Measurements from ENCODE around the gene KRTAP5-8. TPM values are rescaled to one million over a fixed set of nuclear protein-coding genes. Genes with fewer than 3 reads are reported as not detected.

Gene KRTAP5-8
- total RNA-seq, 1 donor from 2014 or later, result not detected

- Histone ChIP-seq H3K4me3 (no peak overlapping the region), H3K36me3 (peaks cover 49% of the 10 kb centered on the region), H3K27ac (no peak overlapping the region), H3K9me3 (peaks cover 6% of the 10 kb centered on the region), H3K4me1 (no peaks in the 10 kb centered on the region), H3K27me3 (ENCODE audit: low read depth) (no peaks in the 10 kb centered on the region)
- no peak for ATAC-seq
- DNase-seq, result no peak
- intact Hi-C loops (cut with DNase I), result no loop called here
- no peak for TF ChIP-seq CTCF (IDR thresholded peaks at IDR 0.05)
Measured at GRCh38 chr11:71502871-71503435, 34.9 kb upstream of the KRTAP5-8 start.

- no peak for TF ChIP-seq CTCF (IDR thresholded peaks at IDR 0.05)
- Histone ChIP-seq H3K4me1 (no peaks in the 10 kb centered on the region), H3K27ac (peak overlapping the region; percentile 37), H3K36me3 (peaks cover 33% of the 10 kb centered on the region), H3K27me3 (ENCODE audit: low read depth) (no peaks in the 10 kb centered on the region), H3K4me3 (peak overlapping the region; percentile 2), H3K9me3 (peaks cover 12% of the 10 kb centered on the region)
- intact Hi-C loops (cut with DNase I), result no loop called here
- DNase-seq (no peak), ATAC-seq (no peak)
Measured at GRCh38 chr11:71504531-71504930, 33.3 kb upstream of the KRTAP5-8 start.

GRCh38 chr11:71505001-71505400 is 32.8 kb upstream of the KRTAP5-8 start:
- DNase-seq (no peak), ATAC-seq (no peak)
- Histone ChIP-seq H3K27me3 (ENCODE audit: low read depth) (no peaks in the 10 kb centered on the region), H3K9me3 (peaks cover 17% of the 10 kb centered on the region), H3K4me1 (no peaks in the 10 kb centered on the region), H3K4me3 (no peak overlapping the region), H3K36me3 (peaks cover 28% of the 10 kb centered on the region), H3K27ac (no peak overlapping the region)
- TF ChIP-seq CTCF (IDR thresholded peaks at IDR 0.05), result no peak
- intact Hi-C loops (cut with DNase I), result no loop called here

GRCh38 chr11:71505781-71506180 is 32.0 kb upstream of the KRTAP5-8 start:
- TF ChIP-seq CTCF (IDR thresholded peaks at IDR 0.05), result no peak
- DNase-seq (no peak), ATAC-seq (no peak)
- H3K36me3 ChIP-seq, result peaks cover 20% of the 10 kb centered on the region
- peaks cover 18% of the 10 kb centered on the region for H3K9me3 ChIP-seq
- no peaks in the 10 kb centered on the region for H3K27me3 ChIP-seq (ENCODE audit: low read depth)
- intact Hi-C loops (cut with DNase I), result no loop called here
- H3K4me3 ChIP-seq, result no peak overlapping the region
- no peak overlapping the region for H3K27ac ChIP-seq
- H3K4me1 ChIP-seq, result no peaks in the 10 kb centered on the region

DNA sequence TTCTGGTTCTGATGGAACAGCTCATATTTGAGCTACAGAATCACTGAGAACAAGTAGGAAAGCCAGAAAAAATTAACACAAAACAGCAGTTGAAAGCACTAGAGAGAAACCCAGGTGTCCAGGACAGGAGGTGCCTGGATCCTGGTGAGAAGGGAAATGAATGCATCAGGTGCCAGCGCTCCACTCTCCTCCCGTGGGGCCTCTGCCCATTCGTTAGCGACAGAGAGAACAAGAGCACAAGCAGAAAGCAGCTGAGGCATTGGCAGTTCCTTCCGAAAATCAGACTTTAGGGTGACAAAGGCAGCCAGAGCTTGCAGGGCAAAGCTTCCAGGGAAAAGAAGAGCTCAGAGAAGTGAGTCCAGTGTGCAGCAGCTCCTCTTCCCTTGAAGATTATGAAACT is 30.7 kb upstream of the KRTAP5-8 start:
- intact Hi-C loops (cut with DNase I), result no loop called here
- H3K9me3 ChIP-seq, result peaks cover 18% of the 10 kb centered on the region
- no peaks in the 10 kb centered on the region for H3K27me3 ChIP-seq (ENCODE audit: low read depth)
- peaks cover 7% of the 10 kb centered on the region for H3K36me3 ChIP-seq
- ATAC-seq (no peak), DNase-seq (no peak)
- no peak overlapping the region for H3K4me3 ChIP-seq
- TF ChIP-seq CTCF (IDR thresholded peaks at IDR 0.05), result no peak
- no peaks in the 10 kb centered on the region for H3K4me1 ChIP-seq
- no peak overlapping the region for H3K27ac ChIP-seq
